ENCODE measurements around the gene DNMT3B.
A peak's percentile ranks its signal among the peaks of the same experiment; 100 is the strongest.
"Not testable (repeated sequence)": the region's sequence is repeated elsewhere in the genome, so short reads cannot be mapped to it uniquely, and the experiment has no call there.

The DNMT3B gene

DNA sequence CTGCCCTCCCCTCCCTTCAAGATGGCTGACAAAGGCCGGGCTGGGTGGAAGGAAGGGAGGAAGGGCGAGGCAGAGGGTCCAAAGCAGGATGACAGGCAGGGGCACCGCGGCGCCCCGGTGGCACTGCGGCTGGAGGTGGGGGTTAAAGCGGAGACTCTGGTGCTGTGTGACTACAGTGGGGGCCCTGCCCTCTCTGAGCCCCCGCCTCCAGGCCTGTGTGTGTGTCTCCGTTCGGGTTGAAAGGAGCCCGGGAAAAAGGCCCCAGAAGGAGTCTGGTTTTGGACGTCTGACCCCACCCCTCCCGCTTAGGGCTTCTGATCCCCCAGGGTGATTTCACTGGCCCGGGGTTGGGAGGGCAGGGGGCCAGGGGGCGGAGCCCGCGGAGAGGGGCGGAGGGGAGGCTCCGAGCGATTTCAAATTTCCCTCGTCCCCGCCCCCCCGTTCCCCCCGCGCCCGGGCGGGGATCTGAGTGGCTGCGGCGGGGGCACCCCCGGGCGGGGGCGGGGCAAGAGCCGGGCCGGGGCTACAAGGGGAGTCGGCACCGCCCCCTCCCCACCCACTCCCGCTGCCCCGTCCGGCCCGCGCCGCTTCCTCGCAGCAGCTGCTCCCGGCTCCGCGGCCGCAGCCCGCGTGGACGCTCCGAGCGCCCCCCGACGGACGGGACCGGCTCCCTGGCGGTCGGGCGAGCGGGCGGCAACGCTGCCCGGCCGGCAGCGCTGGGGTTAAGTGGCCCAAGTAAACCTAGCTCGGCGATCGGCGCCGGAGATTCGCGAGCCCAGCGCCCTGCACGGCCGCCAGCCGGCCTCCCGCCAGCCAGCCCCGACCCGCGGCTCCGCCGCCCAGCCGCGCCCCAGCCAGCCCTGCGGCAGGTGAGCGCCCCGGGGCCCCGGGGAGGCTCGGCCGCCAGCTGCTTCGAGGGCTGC is at the start of gene DNMT3B:
Gene DNMT3B, plus strand, starts transcription at position 555 of the 923 bp plus-strand sequence. CDS start 17,939 bp downstream, outside the sequence.
- DNase-seq, result peak; percentile 61 to 85

DNA sequence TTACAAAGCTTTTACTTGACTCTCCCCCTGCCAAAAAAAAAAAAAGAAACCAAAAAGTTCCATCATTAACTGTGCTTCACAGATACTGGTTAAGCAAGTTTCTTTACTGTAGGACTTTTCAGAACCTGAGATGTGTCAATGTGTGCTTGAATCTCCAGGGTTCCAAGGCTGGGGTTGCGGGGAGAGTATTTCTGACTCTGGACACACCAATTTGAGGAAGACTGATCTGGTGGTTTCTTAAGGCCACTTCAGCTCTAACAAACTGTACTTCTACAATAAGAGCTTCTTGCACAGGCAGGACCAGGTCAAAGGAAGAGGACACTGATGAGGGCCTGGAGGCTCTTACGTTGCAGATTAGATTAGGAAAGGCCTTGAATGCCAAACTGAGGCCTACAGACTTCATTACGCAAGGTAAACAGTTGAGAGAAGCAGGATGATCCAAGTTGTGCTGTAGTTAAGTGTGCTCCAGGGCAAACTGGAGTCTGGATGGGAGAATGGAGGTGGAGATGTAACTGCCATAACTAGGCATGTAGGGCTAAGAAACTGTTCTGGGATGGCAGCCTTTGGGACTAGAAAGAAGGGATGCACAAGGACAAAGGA is 43.3 kb upstream of the DNMT3B start:
- no peak for DNase-seq

- no peak for DNase-seq
These were observed 34.5 kb upstream of the DNMT3B start for GRCh38 chr20:32727683-32728082.

GRCh38 chr20:32728435-32728834 is 33.8 kb upstream of the DNMT3B start:
- not testable (repeated sequence) for DNase-seq

GRCh38 chr20:32729334-32729733 is 32.9 kb upstream of the DNMT3B start:
- DNase-seq, result not testable (repeated sequence)

- no peak for DNase-seq
These were observed 30.3 kb upstream of the DNMT3B start for GRCh38 chr20:32731882-32732266.

DNA sequence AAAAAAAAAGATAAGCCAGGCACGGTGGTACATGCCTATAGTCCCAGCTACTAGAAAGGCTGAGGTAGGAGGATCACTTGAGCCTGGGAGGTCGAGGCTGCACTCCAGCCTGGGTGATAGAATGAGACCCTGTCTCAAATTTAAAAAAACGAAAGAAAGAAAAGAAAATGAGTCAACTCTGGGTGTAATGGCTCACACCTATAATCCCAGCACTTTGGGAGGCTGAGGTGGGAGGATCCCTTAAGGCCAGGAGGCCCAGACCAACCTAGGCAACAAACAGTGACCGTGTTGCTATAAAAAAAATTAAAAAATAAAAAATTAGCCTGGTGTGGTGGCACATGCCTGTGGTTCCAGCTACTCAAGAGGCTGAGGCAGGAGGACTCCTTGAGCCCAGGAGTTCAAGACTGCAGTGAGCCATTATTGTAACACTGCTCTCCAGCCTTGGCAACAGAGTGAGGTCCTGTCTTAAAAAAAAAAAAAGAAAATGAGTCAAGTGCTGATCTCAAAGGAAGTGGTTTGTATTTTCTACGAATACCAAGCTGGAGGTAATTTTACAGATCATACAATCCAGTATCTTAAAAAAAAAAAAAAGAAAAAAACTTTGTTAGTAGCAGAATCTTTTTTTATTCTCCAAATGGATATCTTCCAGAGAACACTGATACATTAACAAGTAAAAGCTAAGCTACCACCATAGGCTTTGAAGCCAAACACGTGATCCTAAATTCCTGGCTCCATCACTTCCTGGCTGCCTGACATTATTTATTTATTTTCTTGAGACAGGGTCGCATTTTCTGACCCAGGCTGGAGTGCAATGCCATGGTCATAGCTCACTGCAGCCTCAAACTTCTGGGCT is 24.6 kb upstream of the DNMT3B start:
- DNase-seq, result no peak

DNA sequence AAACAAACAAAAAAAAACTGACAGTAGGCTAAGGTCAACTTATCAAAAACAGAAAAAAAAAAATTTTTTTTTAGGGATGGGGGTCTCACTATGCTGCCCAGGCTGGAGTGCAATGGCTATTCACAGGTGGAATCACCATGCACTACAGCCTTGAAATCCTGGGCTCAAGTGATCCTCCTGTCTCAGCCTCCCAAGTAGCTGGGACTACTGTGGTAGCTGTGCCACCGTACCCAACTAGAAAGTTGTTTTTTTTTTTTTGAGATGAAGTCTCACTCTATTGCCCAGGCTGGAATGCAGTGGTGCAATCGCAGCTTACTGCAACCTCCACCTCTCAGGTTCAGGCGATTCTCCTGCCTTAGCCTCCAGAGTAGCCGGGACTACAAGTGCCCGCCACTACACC is 21.0 kb upstream of the DNMT3B start:
- DNase-seq, result no peak

DNA sequence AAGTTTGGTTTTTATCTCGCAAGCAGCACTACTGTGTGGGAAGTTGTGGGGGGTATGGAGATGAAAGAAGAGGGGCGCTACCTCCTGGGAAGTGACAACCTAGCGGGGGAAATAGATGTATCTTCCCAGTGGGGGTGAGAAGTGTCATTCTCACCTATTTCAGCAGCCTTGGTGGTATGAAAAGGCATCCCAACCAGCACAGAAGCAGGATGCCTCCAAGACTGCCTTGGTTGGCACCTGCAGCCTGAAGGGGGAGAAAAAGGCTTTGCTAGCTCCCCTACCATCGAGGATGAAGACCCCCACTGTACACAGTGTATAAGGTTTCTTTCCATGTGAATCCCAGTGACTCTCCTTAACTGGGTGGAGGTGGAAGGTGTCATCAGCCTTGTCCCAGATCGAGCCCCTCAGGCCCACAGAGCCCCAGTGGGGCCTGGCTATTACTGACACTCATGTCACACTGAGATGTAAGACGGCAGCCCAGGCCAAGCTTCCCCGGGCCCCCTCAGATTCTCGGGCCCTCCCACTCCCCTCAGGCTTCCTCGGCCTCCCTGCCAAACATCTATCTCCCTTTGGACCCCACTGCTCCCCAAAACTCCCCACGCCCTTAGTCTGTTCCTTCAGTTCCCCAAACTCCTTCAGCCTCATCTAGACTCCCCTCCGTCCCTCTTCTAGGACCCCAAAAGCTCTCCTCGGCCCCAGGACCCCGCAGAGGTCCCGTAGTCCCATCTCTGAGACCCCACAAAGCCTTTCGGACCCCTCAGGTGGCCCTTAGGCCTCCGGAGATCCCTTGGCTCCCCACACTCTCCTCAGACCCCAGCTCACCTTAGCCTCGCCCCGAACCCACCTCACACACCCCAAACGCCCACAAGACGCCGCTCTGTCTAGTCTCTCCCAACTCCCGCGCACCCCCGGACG is 19.6 kb upstream of the DNMT3B start:
- DNase-seq, result no peak

DNA sequence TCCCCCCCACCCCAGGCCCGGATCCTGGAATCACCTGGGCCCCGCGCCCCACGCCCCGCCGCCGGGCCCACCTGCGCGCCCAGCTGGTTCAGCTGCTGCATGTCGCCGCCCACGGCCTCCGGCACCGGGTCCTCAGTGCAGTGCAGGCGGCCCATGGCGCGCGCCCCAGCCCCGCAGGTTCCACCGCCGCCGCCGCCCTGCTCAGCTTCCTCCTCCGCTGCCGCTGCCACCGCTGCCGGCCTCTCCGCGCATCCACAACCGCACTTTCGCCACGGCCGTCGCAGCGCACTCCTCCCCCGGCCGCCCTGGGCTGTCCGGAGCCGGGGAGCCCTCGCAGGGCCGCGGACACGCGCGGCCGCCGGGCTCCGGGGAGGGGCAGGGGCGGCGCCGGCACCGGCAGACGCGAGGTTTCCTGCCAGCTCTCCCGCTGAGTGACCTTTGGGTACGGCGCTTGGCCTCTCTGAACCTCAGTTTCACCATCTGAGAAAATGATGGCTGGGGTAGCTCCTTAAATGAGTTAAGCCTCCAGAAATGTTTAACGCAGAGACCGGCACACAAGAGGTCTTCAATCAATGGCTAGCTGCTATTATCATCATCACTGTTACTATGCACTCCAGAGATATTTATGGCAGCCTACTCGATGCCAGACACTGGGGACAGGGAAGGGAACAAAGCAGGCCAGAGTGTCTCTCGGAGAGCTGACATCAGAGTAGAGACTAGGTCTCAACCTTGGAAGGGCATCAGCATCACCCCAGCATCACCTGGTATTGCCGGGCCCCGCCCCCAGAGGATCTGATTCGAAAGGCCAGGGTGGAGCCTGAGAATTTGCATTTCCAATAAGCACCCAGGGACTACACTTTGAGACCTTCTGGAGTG is 18.7 kb upstream of the DNMT3B start, which contains the start of gene COMMD7:
Gene COMMD7, minus strand, starts transcription at position 231 of the 876 bp plus-strand sequence. Its CDS starts 76 bp downstream, at position 155.
- DNase-seq, result peak in 1 of 2 experiments; percentile 23

GRCh38 chr20:32749914-32750637 is 12.1 kb upstream of the DNMT3B start:
- no peak for DNase-seq

GRCh38 chr20:32751293-32751692 is 10.9 kb upstream of the DNMT3B start:
- no peak for DNase-seq

DNA sequence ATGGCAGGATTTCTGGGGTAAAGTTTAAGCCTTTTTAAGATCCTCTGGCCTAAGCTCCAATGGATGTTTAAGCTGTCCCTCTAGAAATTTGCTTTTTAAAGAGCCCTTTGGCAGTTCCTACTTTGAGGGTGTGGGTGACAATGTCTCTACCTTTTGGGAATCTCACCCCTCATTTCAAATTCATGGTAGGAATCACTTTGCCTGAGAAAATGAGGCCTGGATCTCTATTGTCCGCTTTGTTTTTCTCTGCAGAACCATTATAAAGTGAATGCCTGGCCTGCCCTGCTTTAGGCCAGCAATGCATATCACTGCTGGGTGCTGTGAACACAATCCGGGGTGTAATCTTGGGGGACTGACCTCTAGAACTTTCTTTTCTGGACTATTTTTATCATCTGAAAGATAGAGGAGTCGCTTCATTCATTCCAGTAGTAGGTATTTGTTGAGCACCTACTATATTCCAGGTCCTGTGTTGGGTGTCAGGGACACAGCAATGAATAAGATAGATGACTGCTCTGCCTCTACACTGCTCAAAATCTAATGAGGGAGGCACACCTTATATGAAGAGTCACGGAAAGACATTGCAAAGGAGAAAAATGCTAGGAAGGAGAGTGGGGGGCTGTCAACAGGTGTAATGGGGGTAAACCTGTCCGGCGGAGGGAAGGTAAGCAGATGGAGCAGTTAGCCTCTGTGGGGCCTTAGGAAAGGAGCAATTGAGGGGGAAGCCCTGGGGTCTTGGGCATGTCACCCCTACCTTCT is 10.3 kb upstream of the DNMT3B start:
- DNase-seq, result no peak

GRCh38 chr20:32752458-32753250 is 9.5 kb upstream of the DNMT3B start:
- DNase-seq, result no peak

DNA sequence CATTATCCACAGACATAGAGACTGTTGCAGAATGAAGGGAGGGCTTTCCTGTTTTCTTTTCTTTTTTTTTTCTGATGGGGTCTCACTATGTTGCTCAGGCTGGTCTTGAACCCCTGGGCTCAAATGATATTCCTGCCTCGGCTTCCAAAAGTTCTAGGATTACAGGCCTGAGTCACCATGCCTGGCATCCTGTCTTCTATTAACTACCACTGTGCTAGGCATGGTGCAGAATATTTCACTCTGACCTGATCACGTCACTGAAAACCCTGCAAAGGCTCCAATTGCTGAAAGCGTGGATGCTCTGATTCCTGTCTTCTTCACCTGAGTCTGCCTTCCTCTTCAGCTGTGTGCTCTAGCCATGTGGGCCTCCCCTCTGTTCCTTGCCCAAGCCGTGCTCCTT is 8.5 kb upstream of the DNMT3B start:
- no peak for DNase-seq

GRCh38 chr20:32756156-32756555 is 6.0 kb upstream of the DNMT3B start:
- DNase-seq, result no peak

DNA sequence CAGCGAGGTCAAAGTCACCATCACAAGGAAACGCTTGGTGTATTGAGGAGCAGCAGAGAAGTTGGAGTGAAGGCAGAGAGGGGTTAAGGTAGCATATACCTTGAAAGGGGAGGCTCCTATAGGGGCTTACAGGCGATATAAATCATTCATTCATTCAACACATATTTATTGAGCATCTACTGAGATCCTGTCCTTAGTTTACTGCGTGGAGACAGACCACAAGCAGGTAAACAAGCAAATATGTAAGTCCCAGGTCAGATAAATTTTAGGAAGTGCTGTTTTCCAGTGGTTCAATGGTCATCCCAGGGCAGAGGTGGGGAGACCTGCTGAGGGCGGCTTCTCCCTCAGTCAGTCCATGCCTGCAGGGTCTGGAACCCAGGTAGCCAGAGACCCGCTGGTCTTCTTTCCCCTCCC is 761 bp upstream of the DNMT3B start:
- DNase-seq, result no peak

GRCh38 chr20:32762754-32763201 is 593 bp downstream of the DNMT3B start:
- peak in 1 of 2 experiments; percentile 35 for DNase-seq
